ENCODE data around the gene CLNK.

DNA sequence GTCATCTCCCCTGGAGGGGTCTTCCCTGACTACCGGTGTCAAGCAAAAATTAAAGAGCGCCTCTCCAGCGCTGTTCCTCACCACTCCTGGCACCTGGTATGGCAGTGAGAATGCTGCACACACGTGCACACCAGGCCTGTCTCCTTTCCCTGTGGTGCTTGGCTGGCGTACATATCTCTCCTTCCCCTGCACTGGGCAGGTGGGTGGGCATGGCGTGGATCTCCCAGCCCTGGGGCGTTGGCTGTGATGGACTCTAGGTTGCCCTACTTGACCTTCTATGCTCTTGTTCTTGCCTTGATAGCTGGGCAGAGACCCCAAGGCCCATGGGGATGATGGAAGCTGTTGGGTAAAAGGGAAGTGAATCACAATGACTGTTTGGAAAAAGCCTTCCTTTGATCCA is 109.2 kb downstream of the CLNK start:
- TF ChIP-seq, protein P1, sequence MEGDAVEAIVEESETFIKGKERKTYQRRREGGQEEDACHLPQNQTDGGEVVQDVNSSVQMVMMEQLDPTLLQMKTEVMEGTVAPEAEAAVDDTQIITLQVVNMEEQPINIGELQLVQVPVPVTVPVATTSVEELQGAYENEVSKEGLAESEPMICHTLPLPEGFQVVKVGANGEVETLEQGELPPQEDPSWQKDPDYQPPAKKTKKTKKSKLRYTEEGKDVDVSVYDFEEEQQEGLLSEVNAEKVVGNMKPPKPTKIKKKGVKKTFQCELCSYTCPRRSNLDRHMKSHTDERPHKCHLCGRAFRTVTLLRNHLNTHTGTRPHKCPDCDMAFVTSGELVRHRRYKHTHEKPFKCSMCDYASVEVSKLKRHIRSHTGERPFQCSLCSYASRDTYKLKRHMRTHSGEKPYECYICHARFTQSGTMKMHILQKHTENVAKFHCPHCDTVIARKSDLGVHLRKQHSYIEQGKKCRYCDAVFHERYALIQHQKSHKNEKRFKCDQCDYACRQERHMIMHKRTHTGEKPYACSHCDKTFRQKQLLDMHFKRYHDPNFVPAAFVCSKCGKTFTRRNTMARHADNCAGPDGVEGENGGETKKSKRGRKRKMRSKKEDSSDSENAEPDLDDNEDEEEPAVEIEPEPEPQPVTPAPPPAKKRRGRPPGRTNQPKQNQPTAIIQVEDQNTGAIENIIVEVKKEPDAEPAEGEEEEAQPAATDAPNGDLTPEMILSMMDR (IDR thresholded peaks at IDR 0.05 in 8 of 11, conservative IDR thresholded peaks at IDR 0.05 in 3 of 11), result no peak
- TF ChIP-seq POLR2A (IDR thresholded peaks at IDR 0.05) (no peak), POLR2AphosphoS5 (IDR thresholded peaks at IDR 0.05) (no peak)
